Fibroblast of pulmonary artery (primary cell): Measurements from ENCODE around the gene PRKAG3.
"Not testable (repeated sequence)": the region's sequence is repeated elsewhere in the genome, so short reads cannot be mapped to it uniquely, and the experiment has no call there.

Source experiments
- DNase-seq: peaks from one replicate; pipeline ENCODE4 v3.0.0-alpha.2; 2010; ENCODE audit warnings: low read depth
- H3K4me3 ChIP-seq: replicated peaks from 2 replicates; pipeline ENCODE4 v1.5.1; 2011; ENCODE audit warnings: low read depth, mild to moderate bottlenecking, control low read depth, low read length, moderate library complexity
- TF ChIP-seq, protein P1 (sequence below): IDR thresholded peaks from 2 replicates; pipeline ENCODE4 v1.5.1; 2011; ENCODE audit warnings: mild to moderate bottlenecking, control low read depth, low read length, inconsistent platforms; ENCODE audit errors: missing control alignments

Gene PRKAG3

DNA sequence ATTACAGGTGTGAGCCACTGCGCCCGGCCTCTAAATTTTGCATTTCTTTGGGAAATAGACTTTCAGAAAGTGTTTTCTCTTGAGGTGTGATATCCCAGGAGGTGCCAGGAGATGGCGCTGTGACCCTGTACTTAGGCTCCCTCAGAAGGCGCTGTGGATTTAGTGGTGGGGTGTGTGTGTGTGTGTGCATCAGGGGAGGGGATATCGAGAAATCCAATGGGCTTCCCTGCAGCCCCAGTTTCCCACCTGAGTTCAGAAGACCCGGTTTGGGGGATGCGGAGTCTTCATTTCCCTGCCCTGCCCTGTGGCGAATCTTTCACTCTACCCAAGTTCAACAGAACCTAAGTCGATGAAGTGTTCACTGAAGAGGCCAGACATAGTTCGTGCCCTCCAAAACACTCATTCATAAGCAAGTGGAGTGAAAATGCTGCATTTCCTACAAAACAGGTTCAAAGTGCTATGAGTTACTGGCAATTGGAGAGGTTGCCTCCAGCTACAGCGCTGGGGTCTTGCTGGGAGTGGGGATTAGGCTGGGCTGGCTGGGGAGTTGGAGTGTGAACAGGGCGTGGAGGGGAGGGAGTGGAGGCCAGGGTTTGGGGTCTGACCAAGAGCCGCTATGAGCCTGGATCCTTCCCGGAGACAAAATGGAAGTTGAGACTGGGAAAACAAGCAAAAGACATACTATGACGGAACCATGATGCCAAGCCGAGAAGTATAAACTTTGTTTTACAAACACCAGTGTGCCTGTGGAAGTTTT is 21.5 kb upstream of the PRKAG3 start:
- DNase-seq = peak; percentile 75
- TF ChIP-seq, protein P1, sequence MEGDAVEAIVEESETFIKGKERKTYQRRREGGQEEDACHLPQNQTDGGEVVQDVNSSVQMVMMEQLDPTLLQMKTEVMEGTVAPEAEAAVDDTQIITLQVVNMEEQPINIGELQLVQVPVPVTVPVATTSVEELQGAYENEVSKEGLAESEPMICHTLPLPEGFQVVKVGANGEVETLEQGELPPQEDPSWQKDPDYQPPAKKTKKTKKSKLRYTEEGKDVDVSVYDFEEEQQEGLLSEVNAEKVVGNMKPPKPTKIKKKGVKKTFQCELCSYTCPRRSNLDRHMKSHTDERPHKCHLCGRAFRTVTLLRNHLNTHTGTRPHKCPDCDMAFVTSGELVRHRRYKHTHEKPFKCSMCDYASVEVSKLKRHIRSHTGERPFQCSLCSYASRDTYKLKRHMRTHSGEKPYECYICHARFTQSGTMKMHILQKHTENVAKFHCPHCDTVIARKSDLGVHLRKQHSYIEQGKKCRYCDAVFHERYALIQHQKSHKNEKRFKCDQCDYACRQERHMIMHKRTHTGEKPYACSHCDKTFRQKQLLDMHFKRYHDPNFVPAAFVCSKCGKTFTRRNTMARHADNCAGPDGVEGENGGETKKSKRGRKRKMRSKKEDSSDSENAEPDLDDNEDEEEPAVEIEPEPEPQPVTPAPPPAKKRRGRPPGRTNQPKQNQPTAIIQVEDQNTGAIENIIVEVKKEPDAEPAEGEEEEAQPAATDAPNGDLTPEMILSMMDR = peak; percentile 73
- H3K4me3 ChIP-seq = no peak overlapping the region

DNA sequence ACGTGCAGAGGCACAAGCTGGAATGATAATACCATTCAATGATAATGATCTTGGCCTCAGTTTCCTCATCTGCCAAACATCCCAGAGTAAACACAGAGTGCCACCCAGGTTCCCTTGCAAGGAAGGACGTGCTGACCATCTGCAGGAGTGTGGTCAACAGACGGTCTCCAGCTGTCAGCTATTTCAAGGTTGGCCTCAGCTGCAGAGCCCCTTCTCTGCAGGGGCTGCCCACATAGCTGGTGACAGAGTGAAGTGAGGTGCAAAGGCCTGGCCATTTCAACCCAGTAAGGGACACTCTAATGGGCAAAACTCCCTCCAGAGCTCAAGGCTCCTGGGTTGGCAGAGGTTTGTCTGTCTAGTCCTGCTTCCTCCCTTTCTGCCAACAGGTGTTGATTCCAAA is 19.7 kb upstream of the PRKAG3 start:
- DNase-seq = no peak
- TF ChIP-seq, protein P1 = no peak
- no peak overlapping the region for H3K4me3 ChIP-seq

DNA sequence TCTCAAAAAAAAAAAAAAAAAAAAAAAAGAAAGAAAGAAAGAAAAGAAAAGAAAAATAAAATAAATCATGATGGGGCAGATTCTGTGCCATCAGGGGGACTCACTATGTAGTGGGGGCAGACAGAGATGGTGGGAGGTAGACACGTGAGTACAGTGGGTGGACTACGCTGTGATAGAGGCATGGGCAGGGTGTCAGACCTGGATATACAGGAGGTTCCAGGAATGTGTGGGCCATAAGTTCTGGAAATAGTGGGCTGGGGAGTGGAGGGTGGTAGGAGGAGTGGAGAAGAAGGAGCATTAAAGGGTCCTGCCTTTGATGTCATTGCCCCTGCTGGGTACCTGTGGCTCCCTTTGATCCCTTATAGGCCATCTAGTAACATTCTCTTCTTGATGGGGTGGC is 19.2 kb upstream of the PRKAG3 start:
- TF ChIP-seq, protein P1 = no peak
- no peak overlapping the region for H3K4me3 ChIP-seq
- DNase-seq = no peak

DNA sequence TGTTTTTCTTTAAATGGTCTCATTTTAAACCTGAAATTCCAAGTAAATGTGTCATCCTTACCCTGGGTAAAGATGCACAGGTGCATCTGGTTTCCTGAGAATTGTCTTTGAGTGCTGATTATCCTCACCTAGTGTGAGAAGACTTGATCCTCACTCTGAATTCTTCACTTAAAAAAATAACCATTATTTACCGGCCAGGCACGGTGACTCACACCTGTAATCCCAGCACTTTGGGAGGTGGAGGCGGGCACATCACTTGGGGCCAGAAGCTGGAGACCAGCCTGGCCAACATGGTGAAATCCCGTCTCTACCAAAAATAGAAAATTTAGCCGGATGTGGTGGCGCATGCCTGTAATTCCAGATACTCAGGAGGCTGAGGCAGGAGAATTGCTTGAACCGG is 18.1 kb upstream of the PRKAG3 start:
- TF ChIP-seq, protein P1 = no peak
- DNase-seq = no peak
- no peak overlapping the region for H3K4me3 ChIP-seq

DNA sequence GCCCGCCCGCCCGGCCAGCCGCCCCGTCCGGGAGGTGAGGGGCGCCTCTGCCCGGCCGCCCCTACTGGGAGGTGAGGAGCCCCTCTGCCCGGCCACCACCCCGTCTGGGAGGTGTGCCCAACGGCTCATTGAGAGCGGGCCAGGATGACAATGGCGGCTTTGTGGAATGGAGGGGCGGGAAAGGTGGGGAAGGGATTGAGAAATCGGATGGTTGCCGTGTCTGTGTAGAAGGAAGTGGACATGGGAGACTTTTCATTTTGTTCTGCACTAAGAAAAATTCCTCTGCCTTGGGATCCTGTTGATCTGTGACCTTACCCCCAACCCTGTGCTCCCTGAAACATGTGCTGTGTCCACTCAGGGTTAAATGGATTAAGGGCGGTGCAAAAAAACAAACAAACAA is 15.4 kb upstream of the PRKAG3 start:
- DNase-seq, H3K4me3 ChIP-seq: not testable (repeated sequence)

DNA sequence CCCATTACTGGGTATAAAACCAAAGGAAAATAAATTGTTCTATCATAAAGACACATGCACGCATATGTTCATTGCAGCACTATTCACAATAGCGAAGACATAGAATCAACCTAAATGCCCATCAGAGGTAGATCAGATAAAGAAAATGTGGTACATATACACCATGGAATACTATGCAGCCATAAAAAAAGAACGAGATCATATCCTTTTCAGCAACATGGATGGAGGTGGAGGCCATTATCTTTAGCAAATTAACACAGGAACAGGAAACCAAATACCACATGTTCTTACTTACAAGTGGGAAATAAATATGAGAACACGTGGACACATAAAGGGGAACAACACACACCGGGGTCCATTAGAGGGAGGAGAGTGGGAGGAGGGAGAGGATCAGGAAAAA is 12.7 kb upstream of the PRKAG3 start:
- DNase-seq, H3K4me3 ChIP-seq: not testable (repeated sequence)

DNA sequence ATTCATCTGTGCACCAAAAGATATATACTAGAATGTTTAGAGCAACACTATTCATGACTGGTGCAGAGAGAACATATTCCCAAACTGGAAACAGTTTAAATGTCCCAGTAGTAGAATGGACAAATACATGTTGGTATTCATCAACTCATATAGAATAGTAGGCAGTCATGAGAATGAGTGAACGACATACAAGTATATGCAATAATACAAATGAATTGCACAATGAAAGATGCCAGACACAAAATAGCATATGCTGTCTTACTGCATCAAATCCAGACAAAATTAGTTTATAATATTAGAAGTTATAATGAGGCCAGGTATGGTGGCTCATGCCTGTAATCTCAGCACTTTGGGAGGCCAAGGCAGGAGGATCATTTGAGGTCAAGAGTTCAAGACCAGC is 8.3 kb upstream of the PRKAG3 start:
- H3K4me3 ChIP-seq = no peak overlapping the region
- DNase-seq = peak; percentile 14

DNA sequence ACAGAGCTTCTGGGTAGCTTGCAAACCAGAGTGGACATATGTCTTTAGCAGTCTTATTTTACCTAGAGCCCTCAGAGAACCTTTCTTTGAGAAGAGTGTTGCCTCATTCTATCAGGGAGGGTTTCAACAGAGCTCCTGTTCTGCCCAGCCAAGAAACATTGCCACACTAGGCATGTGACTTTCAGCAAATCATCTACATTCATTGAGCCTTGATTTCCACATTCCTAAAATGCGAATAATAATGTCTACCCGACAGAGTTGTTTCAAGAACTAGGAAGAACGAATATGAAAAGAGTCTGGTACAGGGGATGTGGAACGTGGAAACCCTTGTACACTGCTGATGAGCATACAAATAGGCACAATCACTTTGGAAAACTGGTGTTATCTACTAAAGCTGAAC is 7.8 kb upstream of the PRKAG3 start:
- TF ChIP-seq, protein P1 = no peak
- peak; percentile 88 for DNase-seq
- H3K4me3 ChIP-seq = no peak overlapping the region

More for the DNA sequence above, 8.3 kb upstream of the PRKAG3 start:
- TF ChIP-seq, protein P1 = no peak
